ENCODE results near the gene CCDC24. TPM values are rescaled to one million over a fixed set of nuclear protein-coding genes. Genes with fewer than 3 reads are reported as not detected.
A peak's percentile ranks its signal among the peaks of the same experiment; 100 is the strongest.

The CCDC24 gene
- total and polyA plus RNA-seq, 9 of the 15 experiments (the other 6 are each of a cell fraction or from before 2014, with no cell fraction given): 0.31 to 4.5 (median 1.5) TPM

DNA sequence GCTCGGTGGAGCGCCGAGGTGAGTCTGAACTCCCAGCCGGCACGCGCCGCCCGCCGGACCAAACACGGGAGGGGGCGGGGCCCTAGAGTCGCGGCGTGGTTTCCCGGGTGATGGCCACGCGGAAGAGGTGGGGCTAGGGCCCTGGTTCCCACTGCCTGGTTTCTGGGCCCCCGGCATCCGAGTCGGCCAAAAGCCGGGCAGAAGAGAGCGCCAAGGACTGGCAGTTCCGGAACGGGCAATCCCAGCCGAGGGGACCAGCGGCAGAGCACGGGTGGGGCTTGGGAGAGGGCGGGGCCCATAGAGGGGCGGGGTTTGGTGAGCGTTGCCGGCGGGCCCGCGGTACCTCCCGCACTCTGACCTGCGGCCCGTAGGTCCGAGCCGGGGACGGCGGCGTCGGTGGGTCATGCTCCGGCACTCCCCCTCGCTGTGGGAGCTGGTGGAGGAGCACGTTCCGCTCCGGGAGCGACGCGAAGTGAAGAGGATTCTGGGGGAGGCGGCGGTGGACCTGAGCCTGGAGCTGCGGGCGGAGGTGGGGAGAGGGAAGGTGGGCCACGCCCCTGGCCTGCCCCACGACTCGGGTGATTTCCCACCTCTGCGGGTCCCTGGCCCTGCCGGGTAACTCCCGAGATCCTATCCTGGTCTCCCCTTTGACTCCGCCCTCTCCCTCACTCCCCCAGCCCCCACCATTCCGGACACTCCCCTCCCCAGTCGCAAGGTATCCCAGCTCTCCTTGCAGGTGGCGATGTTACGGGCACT lies at the start of gene CCDC24 (continued):
- TF ChIP-seq, protein P1, sequence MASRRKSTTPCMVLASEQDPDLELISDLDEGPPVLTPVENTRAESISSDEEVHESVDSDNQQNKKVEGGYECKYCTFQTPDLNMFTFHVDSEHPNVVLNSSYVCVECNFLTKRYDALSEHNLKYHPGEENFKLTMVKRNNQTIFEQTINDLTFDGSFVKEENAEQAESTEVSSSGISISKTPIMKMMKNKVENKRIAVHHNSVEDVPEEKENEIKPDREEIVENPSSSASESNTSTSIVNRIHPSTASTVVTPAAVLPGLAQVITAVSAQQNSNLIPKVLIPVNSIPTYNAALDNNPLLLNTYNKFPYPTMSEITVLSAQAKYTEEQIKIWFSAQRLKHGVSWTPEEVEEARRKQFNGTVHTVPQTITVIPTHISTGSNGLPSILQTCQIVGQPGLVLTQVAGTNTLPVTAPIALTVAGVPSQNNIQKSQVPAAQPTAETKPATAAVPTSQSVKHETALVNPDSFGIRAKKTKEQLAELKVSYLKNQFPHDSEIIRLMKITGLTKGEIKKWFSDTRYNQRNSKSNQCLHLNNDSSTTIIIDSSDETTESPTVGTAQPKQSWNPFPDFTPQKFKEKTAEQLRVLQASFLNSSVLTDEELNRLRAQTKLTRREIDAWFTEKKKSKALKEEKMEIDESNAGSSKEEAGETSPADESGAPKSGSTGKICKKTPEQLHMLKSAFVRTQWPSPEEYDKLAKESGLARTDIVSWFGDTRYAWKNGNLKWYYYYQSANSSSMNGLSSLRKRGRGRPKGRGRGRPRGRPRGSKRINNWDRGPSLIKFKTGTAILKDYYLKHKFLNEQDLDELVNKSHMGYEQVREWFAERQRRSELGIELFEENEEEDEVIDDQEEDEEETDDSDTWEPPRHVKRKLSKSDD (conservative IDR thresholded peaks at IDR 0.05; ENCODE audit: low read length): 0 out of 2 replicates have a peak, but pooled peaks have one; percentile 34
- TF ChIP-seq JUNB (CRISPR knock-in tag; conservative IDR thresholded peaks at IDR 0.05) (no peak), ZNF696 (CRISPR knock-in tag; conservative IDR thresholded peaks at IDR 0.05) (no peak), ZBTB8A (IDR thresholded peaks at IDR 0.05; ENCODE audit: partially characterized antibody) (no peak), FOXK2 (conservative IDR thresholded peaks at IDR 0.05 in 1 of 2, IDR thresholded peaks at IDR 0.05 in 1 of 2; ENCODE audit: low read depth in 2 of 2) (0 out of 4 replicates have a peak, but pooled peaks of 1 of the 2 experiments have one; percentile 50), KDM1A (IDR thresholded peaks at IDR 0.05) (no peak), KLF1 (tag; IDR thresholded peaks at IDR 0.05) (no peak), SLC30A9 (CRISPR knock-in tag; IDR thresholded peaks at IDR 0.05) (no peak), STAT5A (IDR thresholded peaks at IDR 0.05; ENCODE audit: borderline replicate concordance, low read length) (no peak), ELF1 (tag; IDR thresholded peaks at IDR 0.05) (peak; percentile 74), GABPA (tag; conservative IDR thresholded peaks at IDR 0.05; ENCODE audit: low read depth) (peak; percentile 81), NFYB (IDR thresholded peaks at IDR 0.05; ENCODE audit: extremely low read depth, insufficient read length) (no peak), POLR3A (IDR thresholded peaks at IDR 0.05; ENCODE audit: borderline replicate concordance, extremely low read depth, insufficient read depth, insufficient read length) (no peak), CBX2 (IDR thresholded peaks at IDR 0.05; ENCODE audit: insufficient read depth, low read length, poor library complexity, severe bottlenecking) (no peak), ZKSCAN3 (CRISPR knock-in tag; IDR thresholded peaks at IDR 0.05) (no peak), SRSF1 (IDR thresholded peaks at IDR 0.05; ENCODE audit: low read depth, low read length) (peak; percentile 87; the same call in 1 of the 2 replicates)
- TF ChIP-seq, protein P2, sequence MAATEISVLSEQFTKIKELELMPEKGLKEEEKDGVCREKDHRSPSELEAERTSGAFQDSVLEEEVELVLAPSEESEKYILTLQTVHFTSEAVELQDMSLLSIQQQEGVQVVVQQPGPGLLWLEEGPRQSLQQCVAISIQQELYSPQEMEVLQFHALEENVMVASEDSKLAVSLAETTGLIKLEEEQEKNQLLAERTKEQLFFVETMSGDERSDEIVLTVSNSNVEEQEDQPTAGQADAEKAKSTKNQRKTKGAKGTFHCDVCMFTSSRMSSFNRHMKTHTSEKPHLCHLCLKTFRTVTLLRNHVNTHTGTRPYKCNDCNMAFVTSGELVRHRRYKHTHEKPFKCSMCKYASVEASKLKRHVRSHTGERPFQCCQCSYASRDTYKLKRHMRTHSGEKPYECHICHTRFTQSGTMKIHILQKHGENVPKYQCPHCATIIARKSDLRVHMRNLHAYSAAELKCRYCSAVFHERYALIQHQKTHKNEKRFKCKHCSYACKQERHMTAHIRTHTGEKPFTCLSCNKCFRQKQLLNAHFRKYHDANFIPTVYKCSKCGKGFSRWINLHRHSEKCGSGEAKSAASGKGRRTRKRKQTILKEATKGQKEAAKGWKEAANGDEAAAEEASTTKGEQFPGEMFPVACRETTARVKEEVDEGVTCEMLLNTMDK (IDR thresholded peaks at IDR 0.05; ENCODE audit: borderline replicate concordance, insufficient read depth, low read depth, low read length, poor library complexity, severe bottlenecking): no peak
- TF ChIP-seq, protein P3, sequence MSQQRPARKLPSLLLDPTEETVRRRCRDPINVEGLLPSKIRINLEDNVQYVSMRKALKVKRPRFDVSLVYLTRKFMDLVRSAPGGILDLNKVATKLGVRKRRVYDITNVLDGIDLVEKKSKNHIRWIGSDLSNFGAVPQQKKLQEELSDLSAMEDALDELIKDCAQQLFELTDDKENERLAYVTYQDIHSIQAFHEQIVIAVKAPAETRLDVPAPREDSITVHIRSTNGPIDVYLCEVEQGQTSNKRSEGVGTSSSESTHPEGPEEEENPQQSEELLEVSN (IDR thresholded peaks at IDR 0.05; ENCODE audit: borderline replicate concordance in 1 of 2, extremely low read depth in 1 of 2, insufficient read depth in 1 of 2, insufficient read length in 1 of 2, low read depth in 1 of 2, low read length in 1 of 2, poor library complexity in 1 of 2, severe bottlenecking in 1 of 2): peak; percentile 10 to 83
- TF ChIP-seq, protein P4, sequence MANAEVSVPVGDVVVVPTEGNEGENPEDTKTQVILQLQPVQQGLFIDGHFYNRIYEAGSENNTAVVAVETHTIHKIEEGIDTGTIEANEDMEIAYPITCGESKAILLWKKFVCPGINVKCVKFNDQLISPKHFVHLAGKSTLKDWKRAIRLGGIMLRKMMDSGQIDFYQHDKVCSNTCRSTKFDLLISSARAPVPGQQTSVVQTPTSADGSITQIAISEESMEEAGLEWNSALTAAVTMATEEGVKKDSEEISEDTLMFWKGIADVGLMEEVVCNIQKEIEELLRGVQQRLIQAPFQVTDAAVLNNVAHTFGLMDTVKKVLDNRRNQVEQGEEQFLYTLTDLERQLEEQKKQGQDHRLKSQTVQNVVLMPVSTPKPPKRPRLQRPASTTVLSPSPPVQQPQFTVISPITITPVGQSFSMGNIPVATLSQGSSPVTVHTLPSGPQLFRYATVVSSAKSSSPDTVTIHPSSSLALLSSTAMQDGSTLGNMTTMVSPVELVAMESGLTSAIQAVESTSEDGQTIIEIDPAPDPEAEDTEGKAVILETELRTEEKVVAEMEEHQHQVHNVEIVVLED (CRISPR knock-in tag; IDR thresholded peaks at IDR 0.05): peak; percentile 39; the same call in 1 of the 2 replicates
